ENCODE results near the gene MLEC.
"Not testable (repeated sequence)": the region's sequence is repeated elsewhere in the genome, so short reads cannot be mapped to it uniquely, and the experiment has no call there.

The MLEC gene

DNA sequence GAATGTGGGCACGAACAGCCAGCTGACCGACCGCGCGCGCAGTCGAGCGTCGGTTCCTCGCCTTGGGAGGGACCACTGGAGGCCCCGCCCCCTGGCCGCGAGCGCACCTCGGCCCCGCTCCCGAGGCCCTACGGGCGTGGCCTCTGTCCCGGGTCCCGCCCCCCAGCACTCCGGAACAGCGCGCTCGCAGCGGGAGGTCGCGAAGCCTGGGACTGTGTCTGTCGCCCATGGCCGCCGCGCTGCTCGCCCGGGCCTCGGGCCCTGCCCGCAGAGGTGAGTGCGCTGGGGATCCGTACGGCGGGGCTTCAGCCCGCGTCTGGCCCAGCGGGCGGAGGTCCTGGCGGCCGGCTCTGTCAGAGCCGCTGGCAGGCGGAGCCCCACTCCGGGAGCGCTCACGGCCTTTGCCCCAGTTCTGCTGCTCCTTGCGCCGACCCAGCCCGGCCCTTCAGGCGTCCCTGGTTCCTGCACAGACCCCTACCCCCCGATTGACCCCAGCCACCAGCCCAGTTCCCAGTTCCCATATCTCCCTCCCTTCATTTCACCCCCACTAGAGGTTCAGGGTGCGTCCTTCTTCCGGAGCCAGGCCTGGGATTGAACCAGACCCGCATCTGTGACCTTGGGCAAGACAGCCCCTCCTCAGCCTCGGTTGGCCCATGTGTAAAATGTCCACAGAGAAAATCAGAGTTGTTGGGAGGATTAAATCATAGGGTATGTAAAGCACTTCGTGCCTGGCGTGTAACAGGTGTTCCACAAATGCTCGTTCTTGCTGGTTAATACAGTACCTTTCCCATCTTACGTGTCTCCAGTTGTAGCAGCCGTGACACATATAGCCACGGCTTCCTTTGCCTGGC is 38.9 kb downstream of the MLEC start, which contains the start of gene ACADS:
ACADS (plus strand) TSS at position 168 of the 851 bp plus-strand sequence; CDS start at position 228, 60 bp downstream.
- H3K4me1 ChIP-seq (ENCODE audit: insufficient read depth, low read length), result peaks cover 12% of the 10 kb centered on the region
- H3K27me3 ChIP-seq (ENCODE audit: control insufficient read depth in 1 of 2, insufficient read depth in 2 of 2, low read length in 2 of 2), result no peaks in the 10 kb centered on the region
- H3K27ac ChIP-seq (ENCODE audit: low read depth, low read length), result peak within 1 kb of the TSS; percentile 63
- peaks cover 41% of the 10 kb centered on the region for H3K36me3 ChIP-seq (ENCODE audit: insufficient read depth, low read length)
- H3K9ac ChIP-seq (ENCODE audit: low read length), result peak within 1 kb of the TSS; percentile 80
- H3K4me3 ChIP-seq (ENCODE audit: low read depth in 1 of 2, low read length in 2 of 2), result peak within 1 kb of the TSS; percentile 57 to 77
- H3K9me3 ChIP-seq (ENCODE audit: low read length), result no peaks in the 10 kb centered on the region

DNA sequence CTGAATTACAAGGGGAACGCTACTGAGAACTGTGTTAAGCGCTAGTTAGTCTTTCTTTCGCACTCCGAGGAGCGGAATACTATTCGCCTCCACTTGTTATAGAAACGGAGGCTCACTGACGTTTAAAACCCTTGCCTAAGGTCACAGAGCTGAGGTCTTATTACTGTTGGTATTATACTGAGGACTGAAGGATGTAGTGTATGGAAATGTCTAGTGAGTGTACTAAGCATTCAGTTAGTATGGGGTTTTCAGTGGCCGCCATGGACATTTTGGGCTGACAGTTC is 39.5 kb downstream of the MLEC start:
- Histone ChIP-seq H3K9ac (ENCODE audit: low read length) (peak overlapping the region; percentile 80), H3K4me1 (ENCODE audit: insufficient read depth, low read length) (peaks cover 8% of the 10 kb centered on the region), H3K27ac (ENCODE audit: low read depth, low read length) (peak overlapping the region; percentile 63)

DNA sequence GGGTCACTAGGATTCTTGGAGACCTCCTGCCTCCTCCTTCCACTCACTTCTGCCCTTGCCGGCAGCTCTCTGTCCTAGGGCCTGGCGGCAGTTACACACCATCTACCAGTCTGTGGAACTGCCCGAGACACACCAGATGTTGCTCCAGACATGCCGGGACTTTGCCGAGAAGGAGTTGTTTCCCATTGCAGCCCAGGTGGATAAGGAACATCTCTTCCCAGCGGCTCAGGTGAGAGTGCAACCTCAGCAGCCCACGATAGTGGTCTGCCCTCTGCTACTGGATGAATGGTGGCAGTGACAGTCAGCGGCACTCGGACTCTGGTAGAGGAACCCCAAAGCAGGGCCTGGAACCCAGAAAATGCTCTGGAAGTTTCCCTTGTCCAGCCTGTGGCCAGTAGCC is 40.0 kb downstream of the MLEC start:
- H3K27ac ChIP-seq (ENCODE audit: low read depth, low read length), result no peak overlapping the region
- H3K4me3 ChIP-seq (ENCODE audit: low read depth in 1 of 2, low read length in 2 of 2), result no peak overlapping the region
- no peaks in the 10 kb centered on the region for H3K9me3 ChIP-seq (ENCODE audit: low read length)
- peaks cover 31% of the 10 kb centered on the region for H3K36me3 ChIP-seq (ENCODE audit: insufficient read depth, low read length)
- H3K4me1 ChIP-seq (ENCODE audit: insufficient read depth, low read length), result peaks cover 8% of the 10 kb centered on the region
- H3K9ac ChIP-seq (ENCODE audit: low read length), result no peak overlapping the region
- H3K27me3 ChIP-seq (ENCODE audit: control insufficient read depth in 1 of 2, insufficient read depth in 2 of 2, low read length in 2 of 2), result no peaks in the 10 kb centered on the region

More for the DNA sequence above, 39.5 kb downstream of the MLEC start:
- Histone ChIP-seq H3K27me3 (ENCODE audit: control insufficient read depth in 1 of 2, insufficient read depth in 2 of 2, low read length in 2 of 2) (no peaks in the 10 kb centered on the region), H3K9me3 (ENCODE audit: low read length) (no peaks in the 10 kb centered on the region), H3K4me3 (ENCODE audit: low read depth in 1 of 2, low read length in 2 of 2) (peak overlapping the region; percentile 57 to 77), H3K36me3 (ENCODE audit: insufficient read depth, low read length) (peaks cover 36% of the 10 kb centered on the region)

DNA sequence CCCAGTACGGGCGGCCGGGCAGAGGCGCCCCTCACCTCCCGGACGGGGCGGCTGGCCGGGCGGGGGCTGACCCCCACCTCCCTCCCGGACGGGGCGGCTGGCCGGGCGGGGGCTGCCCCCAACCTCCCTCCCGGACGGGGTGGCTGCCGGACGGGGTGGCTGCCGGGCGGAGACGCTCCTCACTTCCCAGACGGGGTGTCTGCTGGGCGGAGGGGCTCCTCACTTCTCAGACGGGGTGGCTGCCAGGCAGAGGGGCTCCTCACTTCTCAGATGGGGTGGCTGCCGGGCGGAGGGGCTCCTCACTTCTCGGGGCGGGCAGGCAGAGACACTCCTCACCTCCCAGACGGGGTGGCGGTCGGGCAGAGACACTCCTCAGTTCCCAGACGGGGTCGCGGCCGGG is 45.2 kb downstream of the MLEC start:
- H3K27ac ChIP-seq (ENCODE audit: low read depth, low read length); H3K4me1 ChIP-seq (ENCODE audit: insufficient read depth, low read length); H3K4me3 ChIP-seq (ENCODE audit: low read depth in 1 of 2, low read length in 2 of 2); H3K9ac ChIP-seq (ENCODE audit: low read length); H3K9me3 ChIP-seq (ENCODE audit: low read length); H3K27me3 ChIP-seq (ENCODE audit: control insufficient read depth in 1 of 2, insufficient read depth in 2 of 2, low read length in 2 of 2): not testable (repeated sequence)
- H3K36me3 ChIP-seq (ENCODE audit: insufficient read depth, low read length), result peaks cover 14% of the 10 kb centered on the region

DNA sequence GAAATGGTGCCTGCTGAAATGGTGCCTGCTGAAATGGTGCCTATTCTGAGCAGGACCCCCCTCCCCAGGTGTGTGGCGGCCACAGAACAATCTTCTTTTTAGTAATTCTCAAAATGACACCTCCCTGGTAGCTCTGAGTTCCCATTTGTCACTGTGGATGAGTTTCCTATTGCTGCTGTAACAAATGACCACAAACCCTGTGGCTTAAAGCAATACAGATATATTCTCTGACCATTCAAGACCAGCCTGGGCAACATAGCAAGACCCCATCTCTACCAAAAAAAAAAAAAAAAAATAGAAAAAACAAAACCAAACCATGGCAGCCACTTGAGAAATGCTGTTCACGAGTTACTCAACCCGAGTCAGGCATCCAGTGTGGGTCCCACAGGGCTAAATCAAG is 46.6 kb downstream of the MLEC start:
- Histone ChIP-seq H3K27me3 (ENCODE audit: control insufficient read depth in 1 of 2, insufficient read depth in 2 of 2, low read length in 2 of 2) (no peaks in the 10 kb centered on the region), H3K9me3 (ENCODE audit: low read length) (no peaks in the 10 kb centered on the region), H3K9ac (ENCODE audit: low read length) (no peak overlapping the region), H3K4me1 (ENCODE audit: insufficient read depth, low read length) (no peaks in the 10 kb centered on the region), H3K36me3 (ENCODE audit: insufficient read depth, low read length) (peaks cover 14% of the 10 kb centered on the region), H3K27ac (ENCODE audit: low read depth, low read length) (no peak overlapping the region), H3K4me3 (ENCODE audit: low read depth in 1 of 2, low read length in 2 of 2) (no peak overlapping the region)

DNA sequence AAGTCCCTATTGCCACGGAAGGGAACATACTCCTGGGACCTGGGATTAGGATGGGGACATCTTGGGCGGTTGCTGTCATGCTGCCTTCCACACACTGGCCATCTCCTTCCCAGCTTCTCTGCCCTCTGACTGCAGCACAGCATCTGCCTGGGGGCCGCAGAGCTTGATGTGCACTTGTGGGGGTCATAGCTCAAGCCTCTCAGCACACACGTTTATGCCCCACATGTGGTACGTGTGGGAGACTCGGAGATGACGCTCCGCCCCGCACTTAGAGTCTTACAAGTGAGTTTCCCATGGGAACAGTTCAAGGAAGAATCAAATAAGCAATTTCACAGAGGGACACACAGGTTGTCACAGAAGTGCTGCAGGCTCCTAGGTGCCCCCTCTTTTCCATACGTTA is 47.3 kb downstream of the MLEC start:
- Histone ChIP-seq H3K27me3 (ENCODE audit: control insufficient read depth in 1 of 2, insufficient read depth in 2 of 2, low read length in 2 of 2) (no peaks in the 10 kb centered on the region), H3K9ac (ENCODE audit: low read length) (no peak overlapping the region), H3K36me3 (ENCODE audit: insufficient read depth, low read length) (peaks cover 14% of the 10 kb centered on the region), H3K9me3 (ENCODE audit: low read length) (no peaks in the 10 kb centered on the region), H3K27ac (ENCODE audit: low read depth, low read length) (no peak overlapping the region), H3K4me3 (ENCODE audit: low read depth in 1 of 2, low read length in 2 of 2) (no peak overlapping the region), H3K4me1 (ENCODE audit: insufficient read depth, low read length) (no peaks in the 10 kb centered on the region)

DNA sequence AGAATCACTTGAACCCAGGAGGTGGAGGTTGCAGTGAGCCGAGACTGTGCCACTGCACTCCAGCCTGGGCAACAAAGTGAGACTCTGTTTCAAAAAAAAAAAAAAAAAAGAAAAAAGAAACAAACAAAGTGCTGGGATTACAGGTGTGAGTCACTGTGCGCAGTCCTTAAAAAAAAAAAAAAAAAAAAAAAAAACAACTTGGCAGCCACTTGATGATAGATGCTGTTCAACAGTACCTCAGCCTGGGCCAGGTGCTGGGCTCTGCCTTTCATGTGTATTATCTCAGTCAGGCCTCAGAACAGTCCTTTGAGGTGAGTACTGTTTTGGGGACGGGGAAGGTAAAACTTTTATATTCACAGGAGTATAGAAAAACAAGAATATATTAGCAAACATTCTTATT is 48.2 kb downstream of the MLEC start:
- H3K27me3 ChIP-seq (ENCODE audit: control insufficient read depth in 1 of 2, insufficient read depth in 2 of 2, low read length in 2 of 2), result no peaks in the 10 kb centered on the region
- no peaks in the 10 kb centered on the region for H3K9me3 ChIP-seq (ENCODE audit: low read length)
- no peak overlapping the region for H3K9ac ChIP-seq (ENCODE audit: low read length)
- peaks cover 12% of the 10 kb centered on the region for H3K36me3 ChIP-seq (ENCODE audit: insufficient read depth, low read length)
- no peak overlapping the region for H3K4me3 ChIP-seq (ENCODE audit: low read depth in 1 of 2, low read length in 2 of 2)
- H3K27ac ChIP-seq (ENCODE audit: low read depth, low read length), result no peak overlapping the region
- no peaks in the 10 kb centered on the region for H3K4me1 ChIP-seq (ENCODE audit: insufficient read depth, low read length)

DNA sequence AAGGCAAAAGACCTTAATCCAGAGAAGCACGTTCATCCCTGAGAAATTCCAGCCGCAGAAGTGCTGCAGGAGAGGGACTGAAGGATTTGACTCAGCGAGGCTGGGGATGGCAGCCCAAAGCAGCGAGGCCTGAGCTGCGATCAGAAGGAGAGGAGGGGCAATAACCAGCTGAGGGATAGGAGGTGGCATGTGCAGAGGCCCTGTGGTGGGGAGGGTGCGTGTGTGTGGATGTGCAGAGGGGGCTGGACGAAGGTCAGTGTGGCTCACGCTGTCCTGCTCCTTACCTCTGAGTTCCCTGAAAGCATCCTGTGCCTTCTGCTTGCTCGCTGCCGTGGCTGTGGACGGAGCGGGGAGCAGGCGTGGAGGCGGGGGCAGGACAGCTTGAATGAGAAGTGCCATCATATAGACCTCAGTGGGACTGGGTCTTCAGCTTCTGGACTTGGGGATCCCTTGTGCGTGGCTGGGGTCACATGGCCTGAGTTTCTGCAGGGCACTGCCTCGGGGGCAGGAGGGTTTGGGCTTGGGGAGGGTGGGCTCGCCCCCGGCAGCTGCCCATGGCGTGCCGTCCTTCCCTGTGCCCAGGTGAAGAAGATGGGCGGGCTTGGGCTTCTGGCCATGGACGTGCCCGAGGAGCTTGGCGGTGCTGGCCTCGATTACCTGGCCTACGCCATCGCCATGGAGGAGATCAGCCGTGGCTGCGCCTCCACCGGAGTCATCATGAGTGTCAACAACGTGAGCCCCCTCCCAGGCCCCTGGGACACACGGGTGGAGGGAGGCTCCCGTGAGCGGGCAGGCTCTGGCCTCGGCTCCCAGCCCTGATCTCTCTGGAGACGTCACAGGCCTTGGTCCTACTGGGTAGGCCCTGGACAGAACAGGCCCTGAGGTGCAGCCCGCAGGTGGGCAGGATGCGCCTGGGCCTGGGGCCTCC is 49.7 kb downstream of the MLEC start:
- H3K27ac ChIP-seq (ENCODE audit: low read depth, low read length), result no peak overlapping the region
- H3K27me3 ChIP-seq (ENCODE audit: control insufficient read depth in 1 of 2, insufficient read depth in 2 of 2, low read length in 2 of 2), result no peaks in the 10 kb centered on the region
- no peak overlapping the region for H3K4me3 ChIP-seq (ENCODE audit: low read depth in 1 of 2, low read length in 2 of 2)
- no peak overlapping the region for H3K9ac ChIP-seq (ENCODE audit: low read length)
- peaks cover 5% of the 10 kb centered on the region for H3K36me3 ChIP-seq (ENCODE audit: insufficient read depth, low read length)
- no peaks in the 10 kb centered on the region for H3K4me1 ChIP-seq (ENCODE audit: insufficient read depth, low read length)
- H3K9me3 ChIP-seq (ENCODE audit: low read length), result no peaks in the 10 kb centered on the region

DNA sequence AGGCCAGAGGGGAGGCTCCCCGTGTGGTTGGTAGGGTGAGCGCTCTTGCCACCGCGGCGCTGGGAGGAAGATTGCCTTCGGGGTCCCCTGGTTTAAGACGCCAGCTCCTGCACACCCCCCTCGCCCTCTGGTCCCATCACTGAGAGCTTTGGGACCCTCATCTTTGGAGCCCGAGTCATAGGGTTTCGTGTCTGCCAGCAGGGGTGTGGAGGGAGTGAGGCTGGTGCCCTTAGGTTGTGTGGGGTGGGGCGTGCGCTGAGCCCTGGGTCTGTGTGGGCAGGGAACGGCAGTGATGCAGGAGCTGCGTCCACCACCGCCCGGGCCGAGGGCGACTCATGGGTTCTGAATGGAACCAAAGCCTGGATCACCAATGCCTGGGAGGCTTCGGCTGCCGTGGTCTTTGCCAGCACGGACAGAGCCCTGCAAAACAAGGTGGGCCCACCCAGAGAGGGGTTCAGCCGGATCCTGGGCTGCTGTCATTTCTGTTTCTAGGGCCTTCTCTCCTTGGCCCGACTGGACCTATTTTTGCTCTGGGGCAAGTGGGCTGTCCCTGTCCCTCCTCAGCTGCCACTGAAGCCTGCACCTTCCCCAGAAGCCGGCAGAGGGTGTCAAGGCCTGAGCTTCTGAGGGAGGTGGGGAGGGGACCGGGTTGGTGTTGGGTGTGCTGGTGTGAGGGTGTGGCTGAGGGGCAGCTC is 50.8 kb downstream of the MLEC start:
- Histone ChIP-seq H3K9ac (ENCODE audit: low read length) (no peak overlapping the region), H3K36me3 (ENCODE audit: insufficient read depth, low read length) (peaks cover 5% of the 10 kb centered on the region)

DNA sequence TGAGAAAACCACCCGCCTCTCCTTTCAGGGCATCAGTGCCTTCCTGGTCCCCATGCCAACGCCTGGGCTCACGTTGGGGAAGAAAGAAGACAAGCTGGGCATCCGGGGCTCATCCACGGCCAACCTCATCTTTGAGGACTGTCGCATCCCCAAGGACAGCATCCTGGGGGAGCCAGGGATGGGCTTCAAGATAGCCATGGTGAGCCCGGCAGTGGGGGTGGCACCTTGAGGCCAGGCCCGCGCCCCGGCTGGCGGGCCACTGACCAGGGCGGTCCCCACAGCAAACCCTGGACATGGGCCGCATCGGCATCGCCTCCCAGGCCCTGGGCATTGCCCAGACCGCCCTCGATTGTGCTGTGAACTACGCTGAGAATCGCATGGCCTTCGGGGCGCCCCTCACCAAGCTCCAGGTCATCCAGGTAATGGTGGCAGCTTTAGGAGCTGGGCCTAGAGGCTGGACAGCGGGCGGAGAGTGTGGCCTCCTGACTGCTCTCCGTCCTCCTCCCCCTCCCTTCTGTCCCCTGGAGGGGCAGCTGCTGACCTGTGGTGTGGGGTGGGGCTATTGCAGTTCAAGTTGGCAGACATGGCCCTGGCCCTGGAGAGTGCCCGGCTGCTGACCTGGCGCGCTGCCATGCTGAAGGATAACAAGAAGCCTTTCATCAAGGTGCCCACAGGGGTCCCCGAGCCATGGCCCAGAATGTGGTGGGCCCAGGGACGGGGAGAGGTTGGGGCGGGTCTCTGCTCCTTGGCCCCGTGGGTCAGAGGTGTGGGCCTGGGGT is 51.5 kb downstream of the MLEC start:
- Histone ChIP-seq H3K27ac (ENCODE audit: low read depth, low read length) (no peak overlapping the region), H3K36me3 (ENCODE audit: insufficient read depth, low read length) (peaks cover 5% of the 10 kb centered on the region), H3K9ac (ENCODE audit: low read length) (no peak overlapping the region), H3K4me3 (ENCODE audit: low read depth in 1 of 2, low read length in 2 of 2) (no peak overlapping the region), H3K9me3 (ENCODE audit: low read length) (no peaks in the 10 kb centered on the region), H3K4me1 (ENCODE audit: insufficient read depth, low read length) (no peaks in the 10 kb centered on the region), H3K27me3 (ENCODE audit: control insufficient read depth in 1 of 2, insufficient read depth in 2 of 2, low read length in 2 of 2) (no peaks in the 10 kb centered on the region)

More for the DNA sequence above, 50.8 kb downstream of the MLEC start:
- Histone ChIP-seq H3K9me3 (ENCODE audit: low read length) (no peaks in the 10 kb centered on the region), H3K27me3 (ENCODE audit: control insufficient read depth in 1 of 2, insufficient read depth in 2 of 2, low read length in 2 of 2) (no peaks in the 10 kb centered on the region), H3K4me1 (ENCODE audit: insufficient read depth, low read length) (no peaks in the 10 kb centered on the region), H3K27ac (ENCODE audit: low read depth, low read length) (no peak overlapping the region), H3K4me3 (ENCODE audit: low read depth in 1 of 2, low read length in 2 of 2) (no peak overlapping the region)
